HG03520 (cell line): ENCODE results near the gene NFYB.
"Not testable (repeated sequence)": the region's sequence is repeated elsewhere in the genome, so short reads cannot be mapped to it uniquely, and the experiment has no call there.

Experiments
- ATAC-seq: cut with Tn5 transposase; IDR thresholded peaks from one replicate; pipeline ENCODE4 v1.9.1; 2021; ENCODE audit warnings: mild to moderate bottlenecking, moderate library complexity; ENCODE audit not compliant: unreplicated experiment

NFYB gene

DNA sequence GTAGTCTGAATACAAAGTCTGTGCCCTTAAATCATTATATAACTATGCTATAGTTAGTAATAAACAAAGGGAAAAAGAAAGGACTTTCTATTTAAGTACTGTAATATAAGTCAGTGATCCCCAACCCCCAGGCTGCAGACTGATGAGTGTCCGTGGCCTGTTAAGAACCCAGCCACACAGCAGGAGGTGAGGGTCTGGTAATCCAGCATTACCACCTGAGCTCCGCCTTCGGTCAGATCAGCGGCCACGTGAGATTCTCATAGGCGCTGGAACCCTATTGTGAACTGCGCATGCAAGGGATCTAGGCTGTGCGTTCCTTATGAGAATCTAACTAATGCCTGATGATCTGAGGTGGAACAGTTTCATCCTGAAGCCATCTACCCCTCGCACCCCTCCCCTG is 15.7 kb downstream of the NFYB start:
- ATAC-seq = no peak

DNA sequence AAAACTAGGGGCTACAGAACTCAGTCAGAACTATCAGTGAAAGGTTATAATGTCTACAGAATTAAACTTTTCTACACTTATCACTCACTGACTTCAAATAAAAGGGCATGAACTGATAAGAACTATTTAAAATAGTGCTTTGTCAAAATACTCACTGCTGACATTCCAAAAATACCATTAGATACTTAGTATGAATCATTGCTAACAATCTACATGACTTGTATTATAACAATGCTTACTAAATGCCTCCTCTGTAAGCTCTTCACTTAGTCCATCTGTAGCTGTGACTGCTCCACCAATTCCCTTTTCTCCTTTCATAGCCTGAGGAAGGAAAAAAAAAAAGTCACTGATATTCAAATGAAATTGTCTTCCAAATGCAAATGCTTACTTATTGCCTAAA is 17.0 kb downstream of the NFYB start:
- ATAC-seq = no peak

DNA sequence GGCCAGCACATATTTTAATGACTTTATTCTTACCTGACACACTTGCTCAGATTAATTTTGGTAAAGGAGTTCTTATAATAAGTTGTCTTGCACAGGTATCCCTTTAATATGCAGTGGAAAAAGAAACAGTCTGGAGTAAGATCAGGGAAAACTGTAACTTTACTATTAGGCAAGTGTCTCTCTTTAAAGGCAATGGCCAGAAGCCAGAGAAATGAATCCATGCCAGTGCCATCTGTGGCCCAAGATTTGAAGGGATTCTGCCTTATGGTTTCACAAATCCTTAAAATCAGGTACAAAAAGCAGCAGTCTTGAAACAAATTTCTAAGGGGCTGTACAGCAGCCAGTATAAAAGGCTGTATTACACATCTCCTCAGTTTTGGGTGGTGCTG is 22.4 kb downstream of the NFYB start:
- ATAC-seq = no peak

DNA sequence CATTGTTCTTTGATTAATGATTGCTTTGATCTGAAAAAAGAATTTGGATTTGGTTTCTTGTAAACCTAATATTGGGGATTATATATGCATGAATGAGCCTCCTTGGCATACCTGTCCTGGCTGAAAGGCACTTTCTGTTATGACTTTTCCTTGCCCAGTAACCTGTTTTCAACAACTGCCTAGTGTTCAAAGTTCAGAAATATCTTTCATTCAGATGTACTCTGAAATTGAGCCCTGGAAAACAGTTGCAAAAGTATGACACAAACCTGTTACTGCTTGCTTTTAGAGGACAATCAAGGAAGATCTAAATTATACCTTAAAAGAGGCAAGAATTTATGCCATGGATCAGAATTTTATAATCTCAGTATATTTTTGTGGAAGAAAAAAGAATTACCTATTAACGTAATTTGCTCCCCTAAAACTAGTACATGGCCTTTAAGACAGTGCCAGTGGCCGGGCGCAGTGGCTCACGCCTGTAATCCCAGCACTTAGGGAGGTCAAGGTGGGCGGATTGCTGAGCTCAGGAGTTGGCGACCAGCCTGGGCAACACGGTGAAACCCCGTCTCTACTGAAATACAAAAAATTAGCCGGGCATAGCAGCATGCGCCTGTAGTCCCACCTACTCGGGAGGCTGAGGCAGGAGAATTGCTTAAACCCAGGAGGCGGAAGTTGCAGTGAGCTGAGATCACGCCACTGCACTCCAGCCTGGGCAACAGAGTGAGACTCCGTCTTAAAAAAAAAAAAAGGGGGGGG is 23.0 kb downstream of the NFYB start:
- not testable (repeated sequence) for ATAC-seq

DNA sequence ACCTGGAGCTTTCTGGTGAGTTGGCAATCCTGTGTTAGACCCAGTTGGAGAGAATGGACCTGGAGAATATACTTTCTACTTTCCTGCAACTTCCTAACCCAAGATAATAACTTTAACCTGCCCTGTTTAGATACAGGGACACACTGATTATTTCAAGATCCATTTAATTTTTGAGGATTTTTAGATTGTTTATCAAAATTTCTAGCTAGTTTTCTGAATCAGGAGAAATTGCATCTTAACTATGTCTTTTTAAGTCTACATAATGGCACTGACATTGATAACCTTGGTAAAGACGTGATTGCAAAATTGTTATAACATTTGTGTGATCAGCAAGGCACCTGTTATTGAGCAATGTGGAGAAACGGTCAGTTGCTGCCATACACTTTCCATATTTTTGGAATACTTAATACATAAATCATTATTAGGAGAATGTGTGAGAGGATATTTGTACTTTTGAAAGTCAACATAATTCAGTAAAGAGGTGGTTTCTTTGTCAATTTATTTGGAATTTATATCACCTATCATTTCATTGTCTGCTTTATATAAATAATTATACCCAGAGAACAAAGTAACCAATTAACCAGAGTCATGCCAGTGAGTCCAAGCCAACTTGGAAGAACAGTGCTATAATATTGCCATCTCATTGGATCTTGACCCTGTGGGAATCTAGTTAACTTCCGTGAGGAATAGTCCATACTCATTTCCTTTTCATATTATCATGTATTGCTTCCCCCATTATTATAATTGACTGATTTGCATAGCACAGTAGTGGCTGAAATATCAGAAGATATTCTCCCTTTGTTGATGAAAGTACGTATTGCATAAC is 28.4 kb downstream of the NFYB start:
- no peak for ATAC-seq

DNA sequence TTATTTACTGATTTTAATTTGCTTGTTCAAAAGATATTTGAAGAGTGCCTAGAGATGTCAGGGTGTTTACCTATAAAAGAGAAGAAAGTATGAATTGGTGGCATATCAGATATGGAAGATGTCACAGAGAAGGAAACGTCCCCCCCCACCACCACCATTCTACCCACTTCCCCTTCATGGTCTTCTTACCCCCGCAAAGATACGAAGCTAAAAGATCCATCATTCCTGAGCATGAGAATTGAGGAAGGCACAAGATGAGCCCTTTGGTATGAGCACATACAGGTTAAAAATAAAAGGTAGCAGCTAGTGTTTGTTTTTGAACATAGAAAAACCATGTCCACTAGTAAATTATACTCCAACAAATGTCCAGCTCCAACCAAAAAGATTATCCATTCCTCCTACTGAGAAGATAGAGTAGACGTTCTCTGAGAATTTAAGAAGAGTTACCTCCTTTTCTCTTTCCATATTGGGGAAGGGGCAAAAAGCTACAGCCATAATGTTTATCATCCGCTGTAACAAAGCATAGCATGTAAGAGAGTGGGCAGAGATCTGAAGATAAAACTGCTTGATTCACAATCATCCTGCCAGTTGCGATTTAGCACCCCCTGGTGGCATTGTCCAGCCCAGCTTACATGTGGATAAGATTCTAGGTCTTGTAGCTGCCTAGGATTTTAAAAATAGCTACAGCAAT is 29.1 kb downstream of the NFYB start:
- no peak for ATAC-seq

DNA sequence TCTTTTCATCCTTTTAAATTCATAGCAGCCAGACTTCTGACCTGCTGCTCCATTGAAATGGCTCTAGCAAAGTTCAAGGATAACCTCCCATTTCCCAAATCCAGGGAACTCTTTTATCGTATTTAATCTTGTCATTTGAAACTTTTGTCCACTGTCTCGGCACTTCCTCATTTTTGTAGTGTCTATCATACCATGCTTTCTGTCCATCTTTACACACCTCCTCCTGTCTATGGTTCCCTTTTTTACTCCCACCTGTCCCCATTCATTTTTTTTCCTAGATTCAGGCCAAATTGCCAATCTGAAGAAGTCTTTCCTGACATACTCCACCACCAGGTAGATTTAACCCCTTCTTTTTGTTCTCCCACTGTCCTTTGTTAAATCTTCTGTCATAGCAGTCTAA is 31.0 kb downstream of the NFYB start:
- no peak for ATAC-seq

DNA sequence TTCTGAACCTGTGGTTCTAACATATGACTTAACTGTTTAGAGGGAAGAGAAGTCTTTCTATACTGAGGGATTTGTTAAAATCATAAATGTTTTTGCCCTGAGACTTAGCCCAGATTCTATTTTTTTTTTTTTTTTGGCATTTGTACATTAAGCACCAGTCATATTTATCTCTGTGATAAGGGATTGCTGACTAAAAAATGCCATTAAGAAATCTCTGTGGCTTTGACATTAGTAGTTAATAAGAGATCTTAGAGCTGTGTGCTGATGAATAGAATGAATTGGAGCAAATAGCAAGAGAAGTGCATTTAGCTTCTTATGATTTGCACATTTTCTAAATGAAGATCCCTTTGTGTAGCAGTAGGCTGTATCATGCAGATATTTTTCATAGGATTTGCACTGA is 32.5 kb downstream of the NFYB start:
- ATAC-seq = no peak

DNA sequence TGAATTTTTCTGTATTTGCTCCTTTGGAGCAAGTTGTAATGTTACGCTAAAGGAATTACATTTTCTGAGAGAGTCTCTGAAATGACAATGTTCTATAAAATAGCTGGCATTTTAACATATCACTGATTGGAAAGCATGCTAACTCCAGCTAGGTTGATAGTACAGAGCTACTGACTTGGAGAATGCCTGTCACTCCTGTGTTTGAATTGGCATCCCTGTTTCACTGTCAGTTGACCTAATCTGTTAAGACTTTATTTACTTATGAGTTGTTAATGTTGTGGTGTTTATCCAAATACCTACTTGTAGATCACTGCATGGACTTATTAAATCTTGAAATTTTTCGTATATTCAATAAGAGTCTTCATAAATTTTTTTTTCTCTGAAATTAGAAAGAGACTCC is 40.1 kb downstream of the NFYB start:
- no peak for ATAC-seq

DNA sequence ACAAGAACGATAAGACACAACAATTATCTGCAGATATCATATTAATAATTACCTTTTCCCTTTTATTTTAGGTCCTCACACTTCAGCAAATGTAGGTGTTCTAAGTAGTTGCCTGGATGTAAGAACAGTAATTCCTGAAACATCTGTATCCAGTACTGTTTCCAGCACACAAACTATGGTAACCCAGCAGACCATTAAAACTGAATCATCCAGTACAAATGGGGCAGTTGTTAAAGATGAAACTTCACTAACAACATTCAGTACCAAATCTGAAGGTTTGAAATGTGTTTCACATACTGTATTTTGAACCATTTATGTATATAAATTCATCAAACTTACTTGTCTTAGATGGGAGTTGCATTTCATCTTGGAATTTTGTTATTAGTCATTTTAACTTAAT is 42.7 kb downstream of the NFYB start:
- ATAC-seq = no peak

DNA sequence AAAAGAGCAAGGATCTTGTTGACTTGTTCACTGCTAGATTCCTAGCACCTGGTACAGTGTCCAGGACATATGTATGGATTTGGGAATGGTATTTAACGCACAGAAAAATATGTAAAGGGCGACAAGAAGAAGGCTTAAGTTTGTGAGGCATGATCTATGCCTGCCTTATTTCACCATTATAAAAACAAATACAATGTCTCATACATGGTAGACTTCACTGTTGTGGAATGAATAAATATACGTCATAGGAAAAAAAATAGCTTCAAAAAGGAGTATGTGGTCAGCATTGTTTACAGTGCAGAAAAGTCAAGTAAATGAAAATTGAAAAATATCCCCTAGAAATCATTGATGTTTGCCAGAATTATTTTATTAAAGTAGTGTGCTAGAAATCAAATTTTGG is 43.7 kb downstream of the NFYB start:
- ATAC-seq = no peak

DNA sequence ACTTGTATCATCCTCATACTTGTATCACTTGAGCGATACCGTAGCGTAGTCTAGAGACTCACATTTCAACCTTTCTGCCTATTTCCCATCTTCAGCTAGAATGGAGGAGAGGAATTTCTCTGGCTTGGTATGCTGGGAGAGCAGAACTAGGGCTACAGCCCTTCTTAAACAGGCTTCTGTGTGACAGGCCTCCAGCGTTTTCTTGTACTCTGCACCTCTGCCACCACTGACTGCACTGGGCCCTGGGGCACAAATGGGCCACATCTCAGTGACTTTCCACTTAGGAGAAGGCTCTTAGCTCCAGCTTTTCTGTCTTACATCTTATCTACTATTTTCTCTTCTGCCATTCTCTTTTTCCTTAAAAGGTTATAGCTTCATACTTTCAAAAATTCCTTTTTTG is 46.9 kb downstream of the NFYB start:
- no peak for ATAC-seq

DNA sequence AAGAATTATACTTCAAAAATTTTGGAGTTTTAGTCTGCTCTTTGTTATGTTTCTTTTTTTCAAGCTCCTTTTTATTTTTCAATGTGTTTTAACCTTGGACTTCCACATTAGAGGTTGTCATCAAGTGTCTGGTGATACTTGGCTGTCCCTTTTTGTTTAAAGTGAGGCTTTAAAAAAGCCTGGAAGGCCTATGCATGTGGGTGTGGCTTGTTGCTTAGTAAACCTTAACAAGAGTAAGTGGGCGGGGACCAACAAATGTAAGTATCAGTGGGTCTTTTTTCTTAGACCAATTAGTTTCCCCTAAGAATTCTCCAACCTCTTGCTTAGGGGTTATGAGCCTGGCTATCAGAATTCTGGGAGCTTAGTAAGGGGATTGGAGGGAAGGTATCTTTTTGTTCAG is 47.3 kb downstream of the NFYB start:
- no peak for ATAC-seq

DNA sequence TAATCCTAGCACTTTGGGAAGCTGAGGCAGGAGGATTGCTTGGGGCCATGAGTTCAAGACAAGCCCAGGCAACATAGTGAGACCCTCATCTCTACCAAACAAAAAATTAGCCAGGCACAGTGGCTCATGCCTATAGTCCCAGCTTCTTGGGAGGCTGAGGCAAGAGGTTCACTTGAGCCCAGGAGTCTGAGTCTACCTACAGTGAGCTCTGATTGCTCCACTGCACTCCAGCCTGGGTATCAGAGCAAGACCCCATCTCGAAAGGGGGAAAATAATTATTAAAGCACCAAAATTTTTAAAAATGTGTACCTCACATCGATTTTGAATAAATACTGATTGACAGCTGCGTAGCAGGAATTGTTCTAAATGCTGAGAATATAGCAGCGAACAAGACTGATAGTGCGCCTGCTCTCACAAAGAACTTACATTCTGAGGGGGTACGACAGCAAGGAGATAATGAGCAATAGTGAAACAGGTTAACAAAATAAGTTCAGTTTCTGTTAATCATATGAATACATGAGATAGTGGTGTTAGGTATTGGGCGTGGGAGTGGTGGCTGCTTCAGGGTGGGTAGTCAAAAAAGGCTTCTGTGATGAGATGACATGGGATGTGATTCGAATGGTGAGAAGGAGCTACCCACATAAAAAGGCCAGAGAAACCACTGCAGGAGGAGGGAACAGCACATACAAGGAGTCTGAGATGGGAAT is 54.1 kb downstream of the NFYB start:
- ATAC-seq = peak; percentile 85

DNA sequence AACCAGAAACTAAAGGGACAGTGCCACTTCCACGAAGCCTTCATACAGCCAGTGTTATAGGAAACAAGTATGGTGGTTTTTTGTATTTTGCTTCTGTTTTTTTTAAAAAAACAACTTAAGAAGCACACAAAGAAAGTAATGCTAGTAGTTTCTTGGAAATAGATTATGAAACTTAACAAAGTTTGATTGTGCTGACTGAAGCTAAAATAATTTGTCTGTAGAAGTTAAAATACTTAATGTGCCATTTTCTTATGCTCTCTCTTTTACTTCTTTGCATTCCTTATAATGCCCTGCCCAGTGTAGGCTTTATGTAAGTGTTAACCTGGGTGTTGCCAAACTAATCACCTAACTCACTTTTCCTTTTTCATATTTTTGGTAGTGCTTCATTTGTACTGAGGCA is 57.2 kb downstream of the NFYB start:
- ATAC-seq = no peak

DNA sequence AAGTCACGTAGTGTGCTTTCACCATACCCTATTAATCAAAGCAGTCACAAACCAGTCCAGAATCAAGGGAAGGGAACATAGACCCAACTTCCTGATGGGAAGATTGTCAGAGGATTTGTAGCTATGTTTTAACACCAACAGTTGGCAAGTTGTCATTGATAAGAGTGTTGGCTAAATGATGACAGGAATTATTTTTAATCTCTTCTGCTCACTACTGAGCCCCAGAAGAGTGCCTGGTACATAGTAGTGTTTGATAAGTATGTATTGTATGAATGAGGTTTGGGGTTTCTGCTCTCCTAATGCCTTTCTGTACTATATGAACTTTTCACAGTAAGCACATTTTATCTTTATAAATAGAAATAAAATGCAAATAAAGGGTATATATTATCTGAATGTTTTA is 59.0 kb downstream of the NFYB start:
- ATAC-seq = no peak

DNA sequence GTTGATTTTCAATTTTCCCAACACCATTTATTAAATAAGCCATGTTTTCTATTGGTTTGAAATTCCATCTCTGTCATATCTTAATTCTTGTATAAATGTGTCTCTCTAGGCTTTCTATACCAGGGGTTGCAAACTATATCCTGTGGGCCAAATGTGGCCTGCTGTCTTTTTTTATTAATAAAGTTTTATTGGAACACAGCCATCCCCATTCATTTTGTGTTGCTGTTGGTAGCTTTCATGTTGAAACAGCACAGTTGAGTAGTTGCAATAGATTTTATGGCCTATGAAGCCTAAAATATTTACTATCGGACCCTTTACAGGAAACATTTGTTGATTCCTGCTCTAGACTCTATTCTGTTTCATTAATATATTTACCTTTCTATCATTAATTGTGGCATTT is 64.3 kb downstream of the NFYB start:
- ATAC-seq = no peak

DNA sequence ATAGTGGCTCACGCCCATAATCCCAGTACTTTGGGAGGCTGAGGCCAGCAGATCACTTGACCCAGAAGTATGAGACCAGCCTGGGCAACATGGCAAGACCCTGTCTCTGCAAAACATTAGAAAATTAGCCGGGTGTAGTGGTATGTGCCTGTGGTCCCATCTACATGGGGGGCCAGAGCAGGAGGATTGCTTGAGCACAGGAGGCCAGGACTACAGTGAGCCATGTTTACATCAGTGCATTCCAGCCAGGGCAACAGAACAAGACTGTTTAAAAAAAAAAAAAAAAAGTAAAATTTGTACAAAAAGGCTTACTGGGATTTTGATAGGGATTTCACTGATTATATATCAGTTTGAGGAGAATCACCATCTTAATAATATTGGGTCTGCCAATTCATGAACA is 65.9 kb downstream of the NFYB start:
- ATAC-seq = no peak
